Stimulated activated CD4-positive, alpha-beta T cell treated with anti-CD3 and anti-CD28 coated beads, Interleukin-1b, Interleukin-23, amount 100 ng/mL, for 24 hours (primary cell): ENCODE results near the gene VPS41.
"Not testable (repeated sequence)": the region's sequence is repeated elsewhere in the genome, so short reads cannot be mapped to it uniquely, and the experiment has no call there.

Experiments used
- DNase-seq, 4 experiments: peaks; one replicate each; pipeline ENCODE4 v3.0.0-alpha.2; 2020; ENCODE audit warnings: low read depth in 4 of 4, low spot score in 1 of 4

Gene VPS41

DNA sequence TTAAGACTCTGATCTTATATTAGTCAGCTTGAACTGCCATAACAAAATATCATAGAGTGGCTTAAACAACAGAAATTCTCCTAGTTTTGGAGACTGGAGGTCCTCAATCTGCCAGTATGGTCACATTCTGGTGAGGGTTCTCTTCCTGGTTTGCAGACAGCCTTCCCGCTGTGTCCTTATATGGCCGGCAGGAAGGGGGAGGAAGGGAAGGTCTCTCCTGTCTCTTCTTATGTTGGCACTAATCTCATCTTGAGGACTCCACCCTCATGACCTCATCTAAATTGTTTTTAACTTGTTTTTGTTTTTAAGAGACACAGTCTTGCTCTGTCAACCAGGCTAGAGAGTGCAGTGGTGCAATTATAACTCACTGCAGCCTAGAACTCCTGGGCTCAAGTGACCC is 53.1 kb downstream of the VPS41 start:
- DNase-seq: no peak

DNA sequence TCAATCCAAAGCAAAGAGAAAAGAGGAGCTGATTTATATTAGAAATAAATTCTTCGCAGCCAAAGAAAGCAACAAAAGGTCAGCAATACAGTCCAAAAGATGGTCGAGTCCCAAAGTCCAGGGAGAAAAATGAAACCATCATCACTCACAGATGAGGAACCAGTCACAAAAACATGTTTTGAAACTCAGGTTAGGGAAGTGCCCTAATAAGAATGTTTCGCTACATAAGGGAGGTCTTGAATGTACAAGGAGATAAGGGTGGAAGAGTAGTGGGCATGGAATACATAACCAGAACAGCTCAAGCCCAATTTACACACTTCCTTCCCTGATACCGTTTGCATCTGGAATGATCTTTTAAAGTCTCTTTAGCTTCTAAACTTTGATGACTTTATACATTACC is 53.6 kb downstream of the VPS41 start:
- no peak for DNase-seq

DNA sequence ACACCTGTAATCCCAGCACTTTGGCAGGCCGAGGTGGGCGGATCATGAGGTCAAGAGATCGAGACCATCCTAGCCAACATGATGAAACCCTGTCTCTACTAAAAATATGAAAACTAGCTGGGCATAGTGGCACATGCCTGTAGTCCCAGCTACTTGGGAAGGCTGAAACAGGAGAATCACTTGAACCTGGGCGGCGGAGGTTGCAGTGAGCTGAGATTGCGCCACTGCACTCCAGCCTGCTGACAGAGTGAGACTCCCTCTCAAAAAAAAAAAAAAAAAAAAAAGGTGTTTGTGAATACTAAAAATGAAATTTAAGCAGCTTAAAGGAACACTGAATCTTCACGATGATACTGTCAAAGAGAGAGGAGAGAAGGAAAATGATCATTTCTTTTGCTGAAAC is 54.0 kb downstream of the VPS41 start:
- DNase-seq: not testable (repeated sequence)

DNA sequence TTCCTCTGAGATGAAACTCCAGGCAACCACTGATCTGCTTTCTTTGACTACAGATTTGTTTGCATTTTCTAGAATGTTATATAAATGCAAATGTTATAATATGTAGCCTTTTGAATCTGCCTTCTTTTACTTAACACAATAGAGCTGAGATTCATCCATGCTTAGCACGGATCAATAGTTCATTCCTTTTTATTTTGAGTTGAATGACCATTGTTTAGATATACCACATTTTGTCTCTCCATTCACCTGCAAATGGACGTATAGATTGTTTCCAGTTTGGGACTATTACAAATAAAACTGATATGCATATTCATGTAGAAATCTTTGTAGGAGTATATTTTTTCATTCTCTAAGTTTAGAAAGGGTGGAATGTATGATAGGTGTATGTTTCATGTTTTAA is 57.7 kb downstream of the VPS41 start:
- no peak for DNase-seq

DNA sequence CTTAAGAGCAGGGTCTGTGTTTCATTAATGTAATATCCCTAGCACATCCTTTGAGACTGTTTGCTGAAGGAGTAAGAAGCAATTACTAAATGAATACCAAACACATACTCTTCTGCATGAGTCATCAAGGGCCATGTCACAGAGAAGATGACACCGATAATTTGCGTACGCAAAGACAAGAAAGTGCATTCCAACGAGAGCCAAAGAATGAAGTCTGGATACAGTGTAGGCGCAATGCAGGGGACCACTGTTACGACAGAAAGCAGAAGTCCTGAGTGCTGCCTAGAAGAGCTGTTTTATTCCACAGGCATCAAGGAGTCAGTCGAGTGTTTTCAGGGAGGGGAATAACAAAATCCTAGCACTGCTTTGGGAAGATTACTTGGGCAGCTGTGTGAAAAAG is 62.7 kb downstream of the VPS41 start:
- DNase-seq: no peak

DNA sequence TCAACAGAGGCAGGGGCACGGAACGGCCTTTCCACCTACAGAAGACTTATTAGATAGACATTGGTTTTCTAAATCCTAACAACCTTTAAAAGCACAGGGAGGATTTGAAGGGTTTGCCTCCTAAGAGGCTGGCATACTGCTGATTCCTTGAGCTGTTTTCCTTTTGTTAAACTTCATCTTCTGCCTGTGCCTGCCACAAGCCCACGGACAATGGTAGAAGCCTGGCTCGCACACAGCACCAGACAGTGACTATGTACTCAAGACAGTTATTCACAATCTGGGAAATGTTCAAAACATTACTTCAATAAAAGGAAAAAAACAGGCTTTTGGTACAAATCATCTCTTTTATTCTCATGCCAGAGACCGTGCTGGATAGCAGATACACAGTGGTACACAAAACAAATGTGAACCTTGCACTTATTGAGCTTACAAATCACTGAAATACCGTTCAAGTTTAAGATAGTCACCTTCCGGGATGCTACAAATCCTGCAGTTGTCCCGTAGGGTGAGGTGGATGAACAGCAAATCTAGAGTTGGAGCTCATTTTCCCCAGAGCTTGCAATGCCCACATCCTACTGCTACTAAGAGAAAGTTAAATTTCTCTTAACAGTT is 63.9 kb downstream of the VPS41 start:
- no peak for DNase-seq

DNA sequence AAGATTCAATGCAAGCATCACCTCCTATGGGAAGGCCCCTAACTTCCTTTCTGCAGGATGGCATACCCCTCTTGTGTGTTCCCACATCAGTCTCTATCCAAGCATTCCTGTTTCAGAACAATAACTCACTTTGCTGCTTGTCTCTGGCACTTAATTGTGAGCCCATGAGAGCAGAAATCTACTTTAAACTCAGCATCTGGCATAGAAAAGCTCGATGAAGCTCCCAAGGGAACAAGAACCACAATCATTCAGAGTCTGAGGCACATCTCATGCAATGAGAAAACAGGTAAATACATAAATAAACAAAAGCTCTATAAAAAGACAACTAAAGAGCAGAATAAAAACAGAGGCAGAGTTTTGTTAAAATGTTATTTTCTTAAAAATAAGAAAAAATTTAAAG is 66.2 kb downstream of the VPS41 start:
- no peak for DNase-seq

DNA sequence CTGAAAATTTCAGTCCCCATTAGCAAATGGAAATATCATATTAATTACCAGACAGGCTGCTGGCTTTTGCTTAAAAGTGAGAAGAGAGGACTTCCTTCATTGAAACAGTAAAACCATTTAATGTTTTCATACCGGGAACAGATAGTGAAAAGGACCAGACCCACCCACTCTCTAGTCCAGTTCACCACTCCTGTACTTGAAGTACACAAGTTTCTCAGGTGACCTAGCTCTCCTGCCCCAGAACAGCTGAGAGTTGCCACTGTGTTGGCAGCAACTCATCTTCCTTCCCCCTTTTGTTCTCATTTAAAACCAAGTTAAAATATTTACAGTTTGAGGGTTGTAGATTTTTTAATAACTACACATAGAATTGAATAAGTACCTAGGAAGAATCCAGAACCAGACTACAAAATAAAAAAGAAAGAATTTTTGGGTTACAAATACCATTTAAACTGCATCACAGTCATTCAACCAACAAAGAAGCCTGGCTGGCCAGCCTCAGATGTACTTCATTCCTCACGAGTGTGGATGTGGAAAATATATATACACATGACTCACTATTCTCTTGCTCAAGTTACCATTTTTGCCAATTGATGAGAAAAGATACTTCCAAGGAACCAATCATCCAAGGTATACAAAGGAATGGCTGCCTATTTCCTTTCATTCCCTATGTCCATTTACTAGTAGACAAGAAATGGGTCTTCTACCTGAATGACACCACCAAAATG is 68.1 kb downstream of the VPS41 start:
- no peak for DNase-seq

DNA sequence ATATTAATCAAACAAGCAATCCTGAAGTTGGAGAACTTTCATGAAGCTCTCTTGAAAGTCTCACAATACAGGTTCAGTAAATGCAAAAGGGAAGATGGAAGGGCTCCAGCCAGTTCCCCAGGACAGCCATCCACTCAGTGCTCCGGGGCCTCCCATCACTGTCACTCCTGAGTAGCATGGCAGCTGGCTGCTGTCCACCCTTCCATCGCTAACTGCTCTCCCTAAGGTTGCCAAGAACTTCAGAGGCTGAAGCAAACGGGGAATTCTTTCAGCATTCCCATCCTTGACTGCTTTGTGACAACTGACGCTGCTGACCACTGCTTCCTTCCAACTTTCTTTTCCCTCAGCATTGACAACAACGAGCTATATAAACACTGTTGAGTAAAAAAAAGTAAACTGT is 69.1 kb downstream of the VPS41 start:
- no peak for DNase-seq

DNA sequence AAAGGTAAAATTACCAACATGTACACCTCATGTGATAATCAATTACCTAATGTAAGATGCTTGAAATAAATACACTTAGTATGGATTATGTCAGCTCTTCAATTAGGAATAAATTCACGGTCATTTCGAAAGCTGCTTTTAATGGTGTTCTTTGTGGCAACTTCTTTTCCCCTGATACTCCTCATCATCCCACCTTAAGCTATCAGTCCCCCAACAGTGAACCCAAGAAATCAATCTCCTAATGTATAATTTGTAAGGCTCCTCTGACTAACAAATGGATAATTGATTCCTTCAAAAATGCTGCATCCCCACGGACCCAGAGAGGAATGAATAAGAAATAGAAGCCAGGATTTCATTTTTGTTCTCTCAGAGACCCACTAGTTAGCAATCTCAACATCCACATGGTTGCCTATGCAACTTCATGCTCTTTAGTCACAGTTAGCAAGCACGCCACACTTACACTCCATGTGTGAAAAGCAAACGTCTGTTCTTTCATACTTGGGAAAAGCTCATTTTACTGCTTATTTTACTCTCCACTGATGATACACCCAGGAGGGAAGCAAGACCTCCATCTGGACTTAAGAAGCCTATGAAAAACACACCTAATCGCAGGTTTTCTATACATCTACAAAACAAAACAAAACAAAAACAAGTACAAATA is 70.1 kb downstream of the VPS41 start:
- DNase-seq: no peak

DNA sequence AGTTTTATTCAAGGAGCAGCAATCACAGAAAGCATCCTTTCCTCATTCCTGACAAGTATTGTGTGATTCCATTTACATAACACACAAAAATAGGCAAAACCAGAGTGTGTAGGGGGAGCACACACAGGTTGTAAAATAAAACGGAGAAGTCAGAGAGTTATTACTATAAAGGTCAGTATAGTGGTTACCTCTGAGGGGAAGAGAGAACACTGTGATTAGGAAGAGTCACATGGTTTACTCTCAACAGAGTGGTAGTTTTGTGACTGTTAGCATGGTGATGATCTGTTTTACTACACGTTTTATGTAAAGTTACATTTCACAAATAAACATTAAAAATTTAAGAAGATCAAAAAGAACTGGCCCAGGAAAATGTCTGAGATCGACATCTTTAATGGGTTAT is 74.6 kb downstream of the VPS41 start:
- no peak for DNase-seq

DNA sequence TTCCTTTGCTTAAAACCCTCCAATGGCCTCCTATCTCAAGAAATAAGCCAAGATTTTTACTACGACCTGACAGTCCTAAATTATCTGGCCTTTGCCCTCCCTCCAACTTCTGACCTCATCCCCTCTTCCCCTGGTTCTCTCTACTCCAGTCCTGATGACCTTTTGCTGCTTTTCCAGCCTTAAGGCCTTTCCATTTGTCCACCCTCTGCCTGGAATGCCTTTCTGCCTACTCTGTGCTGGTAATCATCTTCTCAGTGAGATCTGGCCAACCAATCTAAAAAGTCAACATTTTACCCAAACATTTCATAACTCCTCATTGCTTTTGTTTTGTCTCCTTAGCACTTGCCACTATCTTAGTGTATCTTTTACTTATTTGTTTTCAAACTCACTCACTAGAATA is 75.7 kb downstream of the VPS41 start:
- no peak for DNase-seq

DNA sequence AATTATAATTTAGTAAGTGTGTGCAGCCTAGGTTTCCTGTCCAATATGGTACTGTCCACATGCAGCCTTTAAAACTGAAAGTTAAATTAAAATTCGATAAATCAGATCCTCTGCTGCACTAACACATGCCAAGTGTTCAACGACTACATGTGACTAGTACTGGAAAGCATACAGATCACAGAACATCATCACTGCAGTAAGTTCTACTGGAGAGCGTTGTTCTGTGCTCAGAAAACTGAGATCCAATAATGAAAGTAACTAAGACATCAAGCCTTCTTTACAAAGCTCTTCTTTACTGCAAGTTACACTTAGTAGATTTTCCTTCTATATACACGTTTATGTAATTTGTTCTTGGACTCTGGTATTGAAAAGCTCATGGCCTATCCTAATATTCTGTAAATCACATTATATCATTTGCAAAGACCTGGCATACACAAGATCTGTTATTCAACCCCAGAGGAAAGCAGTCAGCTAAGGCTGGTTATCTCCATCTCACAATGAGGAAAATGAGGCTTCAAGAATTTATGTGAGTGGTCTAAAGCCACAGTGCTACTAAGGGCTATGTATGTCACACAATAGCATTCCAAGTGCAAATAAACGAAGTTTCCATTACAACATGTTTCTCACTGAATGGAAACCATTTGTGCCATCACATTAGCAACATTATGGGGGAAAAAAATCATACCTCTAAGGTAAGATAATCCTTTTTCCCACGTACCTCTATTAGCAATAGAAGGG is 77.6 kb downstream of the VPS41 start:
- DNase-seq: no peak

DNA sequence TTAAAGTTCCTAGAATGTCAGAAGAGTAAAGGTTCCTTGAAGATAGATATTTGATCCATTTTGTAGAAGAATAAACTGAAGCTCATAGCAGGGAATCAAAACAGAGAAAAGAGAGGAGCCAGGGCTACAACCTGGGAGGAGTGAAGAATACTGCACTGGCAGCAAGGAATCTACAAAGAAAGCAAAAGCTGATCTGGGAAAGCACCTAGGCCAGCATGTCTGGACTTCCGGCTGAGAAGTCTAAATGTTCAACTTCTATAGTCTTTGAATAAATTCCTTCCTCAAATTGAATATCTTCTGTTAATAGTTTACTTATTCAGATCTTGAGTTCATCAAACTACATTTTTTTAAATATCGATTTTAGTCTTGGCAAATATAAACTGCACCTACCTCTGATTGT is 78.2 kb downstream of the VPS41 start:
- DNase-seq: no peak

DNA sequence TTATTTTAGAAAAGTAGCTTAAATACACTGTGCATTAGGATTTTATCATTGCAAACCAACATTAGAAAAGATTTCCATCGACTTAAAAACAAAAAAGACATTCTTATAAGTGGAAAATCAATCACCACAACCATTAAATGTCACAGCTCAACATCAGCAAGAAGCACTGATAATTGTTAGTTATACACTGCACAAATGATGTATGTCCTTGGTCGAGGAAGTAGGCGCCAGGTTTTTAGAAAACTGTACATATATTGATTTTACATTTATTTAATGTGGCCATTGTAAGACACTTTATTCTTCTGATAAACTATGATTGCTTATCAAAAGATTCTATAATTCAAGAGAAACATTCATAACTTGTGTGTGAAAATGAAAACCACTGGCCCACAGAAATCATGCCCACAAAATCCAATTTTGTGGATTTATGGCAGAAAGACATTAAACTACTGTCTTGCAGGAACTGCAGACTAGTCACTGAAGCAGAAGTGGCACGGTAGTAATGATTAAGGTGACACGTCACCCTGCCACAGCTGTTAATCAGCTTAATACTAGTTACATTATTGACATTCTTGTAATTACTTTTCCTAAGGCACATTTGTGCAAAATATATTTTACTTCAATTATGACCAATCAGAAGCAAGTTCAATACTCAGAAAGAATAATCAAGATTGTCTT is 79.4 kb downstream of the VPS41 start:
- no peak for DNase-seq

DNA sequence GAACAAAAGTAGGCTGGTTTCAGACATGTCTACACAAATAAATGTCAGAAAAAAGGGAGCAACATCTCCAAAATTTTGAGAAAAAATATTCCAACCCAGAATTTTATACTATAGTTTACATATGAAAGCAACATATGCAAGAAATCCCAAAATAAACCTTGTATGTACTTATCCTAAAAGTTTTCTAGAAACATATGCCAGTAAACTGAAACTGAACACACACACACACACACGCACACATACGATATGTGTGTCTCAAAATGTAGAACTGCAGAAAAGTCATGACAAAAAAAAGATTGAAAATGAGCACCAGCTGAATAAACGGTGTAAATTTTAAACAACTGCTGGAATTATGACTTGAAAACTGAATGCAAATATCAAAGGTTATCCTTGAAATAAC is 81.0 kb downstream of the VPS41 start:
- DNase-seq: no peak

DNA sequence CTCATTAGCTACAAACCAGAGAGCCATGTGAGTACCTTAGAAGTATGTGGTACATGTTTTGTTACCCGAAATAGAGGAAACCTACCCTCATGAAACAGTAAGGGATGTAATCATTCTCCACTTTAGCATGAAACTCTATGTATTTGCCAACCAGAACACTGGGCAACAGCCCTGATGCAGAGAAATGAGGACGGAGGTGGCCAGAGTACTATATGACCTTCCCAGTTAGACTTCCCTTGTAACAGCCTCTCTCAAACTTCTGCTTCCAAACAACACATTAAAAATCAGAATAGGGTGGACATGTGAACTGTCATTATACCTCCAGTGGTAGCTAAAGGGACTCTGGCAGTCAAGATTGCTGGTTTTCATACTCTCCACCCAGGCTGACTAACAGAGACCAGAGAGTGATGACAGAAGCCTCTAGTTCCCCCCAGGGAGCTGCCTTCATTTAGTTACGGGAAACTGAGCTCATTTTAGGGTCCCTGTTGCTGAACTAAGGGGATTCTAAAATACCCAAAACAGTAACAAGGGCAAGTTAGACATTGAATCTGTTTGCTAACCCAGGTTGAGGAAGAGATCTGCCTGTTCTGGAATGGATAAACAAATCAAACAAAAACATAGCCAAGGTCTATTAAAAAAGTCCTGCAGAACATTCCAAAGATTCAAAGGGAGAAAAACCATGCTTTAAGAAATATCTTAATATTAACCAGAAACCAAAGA is 83.1 kb downstream of the VPS41 start:
- no peak for DNase-seq

DNA sequence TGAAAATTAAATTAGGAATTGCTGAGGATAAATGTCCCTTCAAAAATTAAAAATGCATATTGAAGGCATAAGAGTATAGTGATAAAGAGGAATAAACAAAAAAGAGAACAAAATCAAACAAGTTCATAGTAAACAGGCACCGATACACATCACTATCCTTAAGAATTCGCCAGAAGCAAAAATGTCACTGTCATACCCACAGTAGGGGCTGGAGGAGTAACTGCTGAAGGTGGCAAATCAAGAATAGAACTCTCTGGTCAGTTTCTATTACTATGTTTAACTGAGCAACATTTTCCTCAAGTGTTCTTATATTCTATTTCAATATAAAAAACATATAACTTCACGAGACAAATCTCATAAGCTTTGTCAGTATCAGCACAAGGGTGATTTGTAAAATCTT is 84.0 kb downstream of the VPS41 start:
- no peak for DNase-seq

DNA sequence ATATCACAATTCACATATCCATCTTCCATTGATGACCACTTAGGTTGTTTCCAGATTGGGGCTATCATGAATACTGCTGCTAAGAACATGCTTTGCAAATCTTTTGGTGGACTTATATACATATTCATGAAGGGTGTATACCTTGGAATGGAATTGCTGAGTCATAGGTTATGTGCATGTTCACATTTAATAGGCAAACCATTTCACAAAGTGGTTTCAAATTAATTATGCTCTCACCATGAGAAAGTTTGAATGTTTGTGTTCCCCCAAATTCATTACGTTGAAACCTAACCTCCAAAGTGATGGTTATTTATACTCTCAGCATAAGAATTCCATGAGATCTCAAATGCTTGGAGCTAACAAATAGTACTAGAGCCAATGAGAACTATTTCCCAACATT is 86.4 kb downstream of the VPS41 start:
- no peak for DNase-seq

DNA sequence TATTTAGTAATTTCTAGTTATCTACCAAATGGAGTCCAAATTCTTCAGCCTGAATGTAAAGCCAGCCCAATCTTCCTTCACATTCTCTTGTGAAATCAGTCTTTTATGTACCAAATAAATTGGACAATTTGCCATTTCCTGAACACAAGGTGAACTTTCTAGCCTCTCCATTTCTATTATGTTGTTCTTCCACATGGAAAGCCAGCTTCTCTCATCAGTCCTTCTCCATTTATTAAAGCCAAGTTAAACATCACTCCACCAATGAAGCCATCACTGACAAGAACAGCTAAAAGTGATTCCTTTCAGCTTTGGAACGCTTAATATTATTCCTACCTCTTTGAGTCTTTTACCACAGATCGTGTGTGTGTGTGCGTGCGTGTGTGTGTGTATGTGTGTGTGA is 88.4 kb downstream of the VPS41 start:
- no peak for DNase-seq

DNA sequence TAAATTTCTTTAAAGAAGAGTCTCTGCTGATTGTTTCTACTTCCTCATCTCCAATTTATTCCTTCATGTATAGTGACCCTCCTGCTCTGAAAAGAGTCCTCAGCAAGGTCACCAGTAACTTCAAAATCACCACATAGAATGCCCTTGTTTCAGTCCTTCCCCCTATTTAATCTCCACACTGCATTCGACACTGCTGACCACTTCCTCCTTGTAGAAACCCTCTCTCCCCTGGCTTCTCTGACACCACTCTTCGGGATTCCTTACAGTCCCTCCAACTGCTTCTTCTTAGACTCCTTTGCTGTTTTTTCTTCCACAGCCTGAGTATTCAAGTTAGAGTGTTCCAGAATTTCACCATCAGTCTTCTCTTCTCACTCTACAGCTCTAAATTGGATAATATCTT is 89.5 kb downstream of the VPS41 start:
- DNase-seq: no peak
